GM12864 (cell line): ENCODE measurements around the gene GLYR1.

Source experiments
- DNase-seq: peaks from one replicate; pipeline ENCODE4 v3.0.0-alpha.2; 2011; ENCODE audit warnings: low read depth
- H3K4me3 ChIP-seq: 2 replicates; pipeline ENCODE4 v1.5.1; 2011; ENCODE audit warnings: mild to moderate bottlenecking, low read depth, low read length, control low read depth
- TF ChIP-seq, protein P1 (sequence below): IDR thresholded peaks from 2 replicates; pipeline ENCODE4 v1.5.1; 2011; ENCODE audit warnings: low read depth, mild to moderate bottlenecking, moderate library complexity, low read length, control low read depth, inconsistent platforms; ENCODE audit errors: missing control alignments

GLYR1 gene

DNA sequence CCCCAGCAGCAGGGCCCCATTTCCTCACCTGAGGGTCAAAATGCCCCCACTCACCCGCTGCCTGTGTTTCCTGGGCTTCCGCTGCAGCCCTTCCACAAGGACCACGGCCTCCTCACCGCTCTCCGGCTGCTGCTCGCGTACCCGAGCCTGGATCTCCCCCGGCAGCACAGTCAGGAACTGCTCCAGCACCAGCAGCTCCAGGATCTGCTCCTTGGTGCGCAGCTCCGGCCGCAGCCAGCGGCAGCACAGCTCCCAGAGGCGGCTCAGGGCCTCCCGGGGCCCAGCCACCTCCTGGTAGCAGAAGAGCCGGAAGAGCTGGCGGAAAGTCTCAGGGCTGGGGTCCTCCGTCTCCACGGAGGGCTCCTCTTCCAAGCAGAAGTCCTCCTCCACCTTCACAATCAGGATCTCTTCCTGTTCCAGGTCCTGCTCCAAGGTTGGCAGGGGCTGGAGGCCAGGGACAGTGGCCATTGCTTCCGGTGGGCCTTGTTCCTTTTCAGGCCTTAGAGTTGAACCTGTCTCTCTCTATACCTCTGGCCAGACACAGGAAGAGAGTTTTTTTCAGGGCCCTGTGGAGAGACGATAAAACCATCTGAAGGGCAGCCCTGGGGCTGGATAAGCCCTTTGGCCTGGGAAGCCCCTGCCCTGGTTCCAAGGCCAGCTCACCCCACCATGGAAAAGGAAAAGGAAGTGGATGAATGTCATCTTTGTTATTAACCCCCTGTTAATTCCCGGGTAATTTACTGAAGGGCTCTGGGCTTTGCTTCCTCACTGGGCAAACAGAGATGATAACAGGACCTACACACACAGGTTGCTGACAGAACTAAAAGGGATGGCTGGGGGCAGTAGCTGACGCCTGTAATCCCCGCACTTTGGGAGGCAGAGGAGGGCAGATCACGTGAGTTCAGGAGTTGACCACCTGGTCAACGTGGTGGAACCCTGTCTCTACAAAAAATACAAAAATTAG lies 81.3 kb downstream of the GLYR1 start:
- TF ChIP-seq, protein P1, sequence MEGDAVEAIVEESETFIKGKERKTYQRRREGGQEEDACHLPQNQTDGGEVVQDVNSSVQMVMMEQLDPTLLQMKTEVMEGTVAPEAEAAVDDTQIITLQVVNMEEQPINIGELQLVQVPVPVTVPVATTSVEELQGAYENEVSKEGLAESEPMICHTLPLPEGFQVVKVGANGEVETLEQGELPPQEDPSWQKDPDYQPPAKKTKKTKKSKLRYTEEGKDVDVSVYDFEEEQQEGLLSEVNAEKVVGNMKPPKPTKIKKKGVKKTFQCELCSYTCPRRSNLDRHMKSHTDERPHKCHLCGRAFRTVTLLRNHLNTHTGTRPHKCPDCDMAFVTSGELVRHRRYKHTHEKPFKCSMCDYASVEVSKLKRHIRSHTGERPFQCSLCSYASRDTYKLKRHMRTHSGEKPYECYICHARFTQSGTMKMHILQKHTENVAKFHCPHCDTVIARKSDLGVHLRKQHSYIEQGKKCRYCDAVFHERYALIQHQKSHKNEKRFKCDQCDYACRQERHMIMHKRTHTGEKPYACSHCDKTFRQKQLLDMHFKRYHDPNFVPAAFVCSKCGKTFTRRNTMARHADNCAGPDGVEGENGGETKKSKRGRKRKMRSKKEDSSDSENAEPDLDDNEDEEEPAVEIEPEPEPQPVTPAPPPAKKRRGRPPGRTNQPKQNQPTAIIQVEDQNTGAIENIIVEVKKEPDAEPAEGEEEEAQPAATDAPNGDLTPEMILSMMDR, result no peak
- DNase-seq, result no peak
- H3K4me3 ChIP-seq, result peak overlapping the region; percentile 85

DNA sequence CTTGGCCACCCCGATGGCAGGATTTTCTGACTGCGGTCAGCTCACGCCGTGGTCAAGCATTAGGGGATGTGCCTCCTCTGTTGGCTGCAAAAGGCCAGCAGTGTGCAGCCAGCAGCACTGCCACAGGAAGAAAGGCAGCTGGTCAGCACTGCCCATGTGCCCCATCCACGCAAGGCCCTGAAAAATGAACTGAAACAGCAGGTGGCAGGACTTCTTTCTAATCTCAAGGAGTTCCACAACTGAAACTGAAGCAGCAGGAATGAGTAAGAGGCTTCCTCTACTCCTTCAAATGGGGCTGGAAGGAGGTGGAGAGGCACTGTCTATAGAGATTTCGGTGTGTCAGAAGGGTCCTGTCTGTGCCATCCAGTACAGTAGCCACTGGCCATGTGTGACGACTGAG lies 83.3 kb downstream of the GLYR1 start:
- TF ChIP-seq, protein P1, result no peak
- DNase-seq, result no peak
- no peak overlapping the region for H3K4me3 ChIP-seq

DNA sequence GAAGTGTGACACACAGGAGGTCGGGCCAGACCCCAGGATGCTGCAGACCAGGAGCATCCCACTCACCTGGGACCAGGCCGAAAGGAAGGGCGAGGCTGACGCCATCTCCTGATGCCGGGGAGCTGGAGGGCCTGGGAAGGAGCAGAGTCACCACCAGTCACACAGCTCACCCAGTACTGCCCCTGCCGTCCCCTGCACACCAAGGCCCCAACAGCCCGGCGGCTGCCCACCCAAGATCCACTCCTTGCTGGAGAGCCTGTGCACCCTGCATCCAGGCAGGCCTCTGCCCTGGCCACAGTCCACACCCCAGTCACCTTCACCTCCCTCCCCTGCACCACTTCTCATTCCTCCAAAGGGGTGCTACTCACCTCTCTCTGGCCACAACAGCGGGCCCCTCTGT lies 84.9 kb downstream of the GLYR1 start:
- no peak overlapping the region for H3K4me3 ChIP-seq
- TF ChIP-seq, protein P1, result no peak
- no peak for DNase-seq

DNA sequence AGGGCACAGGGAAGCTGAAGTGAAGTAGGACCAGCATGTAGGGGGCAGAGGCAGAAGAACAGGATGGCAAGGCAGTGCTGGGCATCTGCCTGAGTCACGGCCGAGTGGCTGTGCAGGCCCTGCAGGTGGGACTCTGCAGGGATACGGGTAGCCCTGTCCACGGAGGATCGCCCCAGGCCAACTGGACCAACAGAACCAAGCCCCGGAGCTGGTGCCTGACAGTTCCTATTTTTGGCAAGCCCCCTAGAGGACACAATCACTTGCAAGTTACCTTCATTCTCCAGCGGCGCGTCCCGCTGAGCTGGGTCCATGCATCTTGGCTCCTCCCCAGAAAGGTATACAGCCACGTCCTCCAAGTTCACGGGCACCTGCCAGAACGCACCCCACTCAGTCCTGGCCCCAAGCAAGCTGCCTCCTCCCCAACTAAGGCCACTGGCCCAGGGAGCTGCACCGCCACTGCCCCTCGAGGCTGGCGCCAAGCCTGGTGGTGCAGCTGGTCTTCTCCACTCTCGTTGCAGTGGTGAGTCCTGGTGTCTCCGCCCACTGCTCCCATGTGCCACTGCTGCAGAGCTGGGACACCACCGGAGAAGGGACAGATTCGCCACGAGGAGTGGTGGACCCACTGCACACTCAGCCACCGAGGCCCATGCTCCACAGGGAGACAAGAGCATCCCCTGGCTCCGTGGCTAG lies 86.7 kb downstream of the GLYR1 start:
- no peak for DNase-seq
- no peak overlapping the region for H3K4me3 ChIP-seq
- TF ChIP-seq, protein P1, result no peak

DNA sequence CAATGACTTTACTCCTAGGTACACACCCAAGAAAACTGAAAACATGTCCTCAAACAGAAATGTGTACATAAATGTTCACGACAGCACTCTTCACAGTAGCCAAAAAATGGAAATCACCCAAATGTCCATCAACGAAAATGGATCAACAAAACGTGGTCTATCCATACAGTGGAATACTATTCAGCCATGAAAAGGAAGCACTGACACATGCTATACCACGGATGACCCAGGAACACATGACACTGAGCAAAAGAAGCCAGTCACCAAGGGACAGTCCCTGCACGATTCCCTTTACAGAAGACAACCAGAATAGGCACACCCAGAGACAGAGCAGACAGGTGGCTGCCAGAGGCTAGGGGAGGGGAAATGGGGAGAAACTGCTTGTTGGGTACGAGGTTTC lies 91.4 kb downstream of the GLYR1 start:
- TF ChIP-seq, protein P1, result no peak
- H3K4me3 ChIP-seq, result no peak overlapping the region
- DNase-seq, result no peak

DNA sequence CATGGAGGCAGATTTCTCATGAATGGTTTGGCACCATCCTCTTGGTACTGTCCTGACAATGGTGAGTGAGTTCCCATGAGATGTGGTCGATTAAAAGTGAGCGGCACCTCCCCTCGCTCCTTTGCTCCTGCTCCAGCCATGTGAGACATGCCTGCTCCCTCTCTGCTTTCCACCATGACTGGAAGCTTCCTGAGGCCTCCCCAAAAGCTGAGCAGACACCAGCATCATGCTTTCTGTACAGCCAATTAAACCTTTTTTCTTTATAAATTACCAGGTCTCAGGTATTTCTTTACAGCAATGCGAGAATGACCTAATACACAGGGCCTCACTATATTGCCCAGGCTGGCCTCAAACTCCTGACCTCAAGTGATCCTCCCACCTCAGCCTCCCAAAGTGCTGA lies 92.2 kb downstream of the GLYR1 start:
- no peak for DNase-seq
- H3K4me3 ChIP-seq, result no peak overlapping the region
- TF ChIP-seq, protein P1, result no peak
